COLO668 (cell line): ENCODE results near the gene PHGDH.
"Not testable (repeated sequence)": the region's sequence is repeated elsewhere in the genome, so short reads cannot be mapped to it uniquely, and the experiment has no call there.

Source experiments
- DNase-seq: peaks from one replicate; lab custom pipeline; 2025; ENCODE audit not compliant: unreplicated experiment; lab: John Stamatoyannopoulos, UW

Gene PHGDH

DNA sequence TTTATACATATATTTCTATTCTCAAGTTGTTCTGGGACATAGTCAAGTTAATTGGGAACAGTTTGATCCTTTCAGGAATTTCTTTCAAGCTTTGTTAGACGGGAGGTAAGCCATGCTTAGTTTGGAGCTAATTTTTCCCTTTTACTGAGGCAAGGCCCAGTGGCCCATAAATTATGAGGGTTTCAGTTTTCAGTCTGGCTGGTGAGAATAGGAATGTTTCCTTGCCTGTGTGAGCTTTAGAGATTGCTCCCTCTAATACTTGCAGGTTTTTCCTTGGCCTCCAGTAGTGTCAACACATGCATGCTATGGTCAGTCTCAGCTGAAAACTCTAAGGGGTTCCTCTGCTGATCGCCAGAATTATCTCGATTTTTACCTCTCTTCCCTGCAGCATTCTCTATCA, 14.1 kb upstream of the PHGDH start:
- no peak for DNase-seq

DNA sequence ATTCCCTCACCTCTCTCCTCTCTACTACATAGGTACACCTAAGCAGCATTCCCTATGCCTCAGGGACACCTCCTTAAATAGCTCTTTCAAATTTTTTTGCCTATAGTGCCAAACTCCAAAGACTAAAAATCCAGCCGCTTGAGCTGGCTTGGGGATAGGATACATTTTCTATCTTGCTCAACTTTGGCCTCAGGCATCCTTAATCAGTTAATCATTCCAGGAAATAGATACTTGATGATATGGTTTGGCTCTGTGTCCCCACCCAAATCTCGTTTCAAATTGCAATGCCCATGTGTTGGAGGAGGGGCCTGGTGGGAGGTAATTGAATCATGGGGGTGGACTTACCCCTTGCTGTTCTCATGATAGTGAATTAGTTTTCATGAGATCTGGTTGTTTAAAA, 11.4 kb upstream of the PHGDH start:
- no peak for DNase-seq

DNA sequence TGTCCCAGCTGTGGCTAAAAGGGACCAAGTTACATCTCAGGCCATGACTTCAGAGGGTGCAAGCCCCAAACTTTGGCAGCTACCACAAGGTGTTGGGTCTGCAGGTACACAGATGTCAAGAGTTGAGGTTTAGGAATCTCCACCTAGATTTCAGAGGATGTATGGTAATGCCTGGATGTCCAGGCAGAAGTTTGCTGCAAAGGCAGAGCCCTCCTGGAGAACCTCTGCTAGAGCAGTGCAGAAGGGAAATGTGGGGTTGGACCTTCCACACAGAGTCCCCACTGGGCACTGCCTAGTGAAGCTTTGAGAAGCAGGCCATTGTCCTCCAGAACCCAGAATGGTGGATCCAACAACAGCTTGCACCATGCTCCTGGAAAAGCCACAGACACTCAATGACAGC, 10.1 kb upstream of the PHGDH start:
- no peak for DNase-seq

DNA sequence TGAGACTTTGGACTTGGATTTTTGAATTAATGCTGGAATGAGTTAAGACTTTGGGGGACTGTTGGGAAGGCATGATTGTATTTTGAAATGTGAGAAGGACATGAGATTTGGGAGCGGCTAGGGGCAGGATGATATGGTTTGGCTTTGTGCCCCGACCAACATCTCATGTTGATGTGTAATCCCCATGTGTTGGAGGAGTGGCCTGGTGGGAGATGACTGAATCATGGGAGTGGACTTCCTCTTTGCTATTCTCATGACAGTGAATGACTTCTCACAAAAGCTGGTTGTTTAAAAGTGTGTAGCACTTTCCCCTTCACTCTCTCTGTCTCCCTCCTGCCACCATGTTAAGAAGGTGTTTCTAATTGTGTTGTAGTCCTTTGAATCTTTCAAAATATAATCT, 9.3 kb upstream of the PHGDH start:
- DNase-seq, result no peak

DNA sequence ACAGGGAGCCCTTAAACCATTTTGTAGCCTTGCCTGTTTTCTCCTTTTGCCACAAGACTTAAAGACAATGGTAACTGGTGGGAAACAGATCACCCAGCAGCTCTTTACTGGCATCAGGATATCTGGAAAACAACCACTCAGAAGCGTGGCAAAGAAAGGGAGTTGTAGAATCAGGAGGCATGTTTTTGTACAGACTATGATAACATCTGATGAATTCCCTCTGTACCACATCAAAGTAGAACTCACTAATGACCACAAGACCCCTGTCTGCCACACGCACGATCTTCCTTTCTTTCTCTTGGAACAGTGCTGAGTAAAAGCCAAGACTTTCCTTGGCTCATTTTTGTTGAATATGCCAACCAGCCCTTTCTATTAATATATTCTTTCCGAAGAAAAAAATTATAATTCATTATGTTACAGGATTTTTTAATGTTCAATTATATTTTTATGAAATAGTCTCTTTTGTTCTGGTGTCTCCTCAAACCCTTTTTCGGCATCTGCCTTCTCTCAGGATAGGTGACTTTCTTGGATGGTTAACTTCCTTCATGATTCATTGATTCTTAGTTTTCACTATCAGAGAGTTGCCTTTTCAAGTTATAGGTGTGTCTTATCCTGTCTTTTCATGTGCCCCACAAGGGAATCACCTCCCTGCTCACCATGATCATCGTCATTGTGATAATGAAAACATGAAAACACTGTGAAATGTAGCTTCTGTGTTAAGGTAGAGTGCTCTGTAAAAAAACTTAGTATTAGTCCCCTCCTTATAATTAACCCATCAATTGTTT, 7.9 kb upstream of the PHGDH start:
- DNase-seq, result no peak

DNA sequence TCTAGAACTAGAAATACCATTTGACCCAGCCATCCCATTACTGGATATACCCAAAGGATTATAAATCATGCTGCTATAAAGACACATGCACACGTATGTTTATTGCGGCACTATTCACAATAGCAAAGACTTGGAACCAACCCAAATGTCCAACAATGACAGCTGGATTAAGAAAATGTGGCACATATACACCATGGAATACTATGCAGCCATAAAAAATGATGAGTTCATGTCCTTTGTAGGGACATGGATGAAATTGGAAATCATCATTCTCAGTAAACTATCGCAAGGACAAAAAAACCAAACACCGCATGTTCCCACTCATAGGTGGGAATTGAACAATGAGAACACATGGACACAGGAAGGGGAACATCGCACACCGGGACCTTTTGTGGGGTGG, 5.1 kb upstream of the PHGDH start:
- not testable (repeated sequence) for DNase-seq

DNA sequence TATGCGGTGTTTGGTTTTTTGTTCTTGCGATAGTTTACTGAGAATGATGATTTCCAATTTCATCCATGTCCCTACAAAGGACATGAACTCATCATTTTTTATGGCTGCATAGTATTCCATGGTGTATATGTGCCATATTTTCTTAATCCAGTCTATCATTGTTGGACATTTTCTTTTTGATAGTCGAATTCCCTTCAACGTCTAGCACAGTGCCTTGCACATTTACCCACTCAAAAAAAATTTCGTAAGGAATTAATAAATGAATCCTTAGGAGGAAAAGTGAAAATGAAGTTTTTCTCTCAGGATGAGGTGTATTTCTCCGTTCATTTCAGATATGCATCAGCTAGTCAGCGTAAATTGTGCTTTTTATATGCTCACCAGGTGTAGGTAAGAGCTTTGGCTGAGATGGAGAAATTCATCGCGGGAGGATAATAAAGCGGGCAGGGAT, 354 bp upstream of the PHGDH start:
- not testable (repeated sequence) for DNase-seq

DNA sequence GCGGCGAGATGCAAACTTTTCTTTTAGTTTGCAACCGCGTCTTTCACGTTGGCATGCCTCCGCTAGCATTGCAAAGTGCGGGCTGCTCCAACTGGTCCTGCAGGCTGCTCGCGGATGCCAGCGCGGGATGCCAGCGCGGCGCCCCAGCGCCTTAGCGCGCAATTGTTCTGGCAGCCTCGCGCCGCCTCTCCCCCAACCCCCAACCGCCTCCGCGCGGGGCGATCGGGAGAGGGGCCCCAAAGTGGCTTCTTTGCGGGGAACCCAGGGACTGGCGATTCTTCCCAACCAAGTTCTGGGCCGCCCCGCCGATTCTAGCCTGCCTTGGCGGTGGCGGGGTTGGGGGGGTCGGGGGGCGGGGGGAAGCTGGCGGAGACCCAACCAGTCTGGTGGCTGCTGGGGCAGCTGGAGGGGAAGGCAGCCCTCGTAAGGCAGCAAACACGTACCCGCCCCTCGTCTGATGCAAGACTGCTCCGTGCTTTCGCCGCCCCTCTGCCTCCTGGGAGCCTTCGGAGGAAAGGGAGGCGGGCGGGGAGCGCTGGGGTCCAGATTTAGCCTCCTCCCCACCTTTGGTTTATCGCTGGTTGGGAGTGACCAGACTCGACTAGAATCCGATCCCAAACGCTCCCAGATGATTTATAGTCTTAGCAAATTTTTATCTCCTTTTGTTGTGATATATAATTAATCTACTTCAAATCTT, 756 bp downstream of the PHGDH start:
- peak; percentile 85 for DNase-seq

DNA sequence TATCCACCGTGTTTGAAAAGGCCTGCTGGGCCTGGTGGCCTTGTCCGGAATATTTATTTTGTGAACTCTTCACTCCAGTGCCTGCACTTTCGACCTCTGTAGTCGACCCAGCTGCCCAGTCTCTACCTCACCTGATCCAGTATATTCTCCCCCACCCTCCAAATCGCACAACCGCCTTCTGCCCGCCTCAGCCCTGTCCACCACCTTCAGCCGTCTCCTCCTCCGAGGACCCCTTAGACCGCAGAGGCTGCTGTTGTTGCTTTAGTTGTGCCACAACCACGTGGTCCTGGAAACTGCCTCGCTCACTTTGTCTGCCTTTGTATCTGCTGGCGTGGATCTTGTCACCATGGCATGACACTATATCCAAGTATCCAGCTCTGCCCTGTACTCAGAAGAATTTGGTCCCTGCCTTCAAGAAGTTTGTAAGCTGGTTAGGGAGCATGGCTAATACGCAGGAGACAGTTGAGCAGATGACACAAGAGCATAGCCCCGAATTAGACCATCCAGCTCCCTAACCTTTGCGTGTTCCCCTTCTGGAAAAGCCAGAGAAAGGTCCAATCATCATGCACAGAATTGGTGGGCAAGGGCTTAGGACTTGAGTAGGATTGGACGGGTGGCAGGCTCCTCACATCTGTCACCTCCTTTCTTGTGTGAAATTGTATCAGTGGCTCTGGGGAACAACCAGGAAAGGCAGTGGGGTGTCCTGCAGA, 1.5 kb downstream of the PHGDH start:
- DNase-seq, result peak; percentile 53

DNA sequence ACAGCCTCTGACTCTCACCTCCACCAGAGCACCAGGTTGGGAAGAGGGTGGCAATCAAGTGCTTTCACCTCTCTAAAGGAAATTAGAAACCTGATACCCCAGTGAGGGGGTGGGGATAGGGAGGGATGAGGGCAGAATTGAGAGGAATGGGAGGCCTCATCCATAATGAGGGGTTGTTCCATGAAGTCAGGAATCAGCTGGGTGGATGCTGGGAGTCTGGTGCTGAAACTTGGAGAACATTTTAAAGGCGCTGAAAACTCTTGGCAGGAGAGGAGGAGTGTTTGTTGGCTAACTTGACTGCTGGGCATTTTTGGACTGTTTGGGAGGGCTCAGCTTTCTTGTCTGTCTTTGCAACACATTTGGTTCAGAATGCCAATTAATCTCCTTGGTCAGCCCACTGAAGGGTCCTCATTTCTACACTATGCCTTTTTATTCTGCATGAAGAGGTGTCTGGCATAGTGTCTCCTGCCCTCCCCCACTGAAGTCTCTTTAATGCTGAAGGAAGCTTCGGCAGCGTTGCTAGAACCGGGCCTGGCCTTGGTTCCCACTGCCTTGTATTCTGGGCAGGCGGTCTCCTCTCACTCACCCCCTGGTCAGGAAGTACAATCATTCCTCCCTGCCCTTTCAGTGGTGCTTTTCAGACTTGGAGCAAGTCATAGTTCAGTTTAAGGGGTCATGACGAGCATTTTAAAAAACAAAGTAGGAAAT, 2.2 kb downstream of the PHGDH start:
- peak; percentile 59 for DNase-seq

DNA sequence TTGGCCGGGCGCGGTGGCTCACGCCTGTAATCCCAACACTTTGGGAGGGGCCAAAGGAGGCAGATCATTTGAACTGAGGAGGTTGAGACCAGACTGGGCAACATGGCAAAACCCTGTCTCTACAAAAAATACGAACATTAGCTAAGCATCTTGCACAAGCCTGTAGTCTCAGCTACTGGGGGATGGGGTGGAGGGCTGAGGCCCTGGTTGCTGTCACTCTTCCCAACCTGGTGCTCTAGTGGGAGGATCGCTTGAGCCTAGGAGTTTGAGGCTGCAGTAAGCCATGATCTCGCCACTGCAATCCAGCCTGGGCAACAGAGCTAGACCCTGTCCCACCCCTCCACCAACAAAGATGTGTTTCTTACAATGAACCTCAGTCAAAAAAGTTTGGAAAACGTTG, 2.8 kb downstream of the PHGDH start:
- no peak for DNase-seq

DNA sequence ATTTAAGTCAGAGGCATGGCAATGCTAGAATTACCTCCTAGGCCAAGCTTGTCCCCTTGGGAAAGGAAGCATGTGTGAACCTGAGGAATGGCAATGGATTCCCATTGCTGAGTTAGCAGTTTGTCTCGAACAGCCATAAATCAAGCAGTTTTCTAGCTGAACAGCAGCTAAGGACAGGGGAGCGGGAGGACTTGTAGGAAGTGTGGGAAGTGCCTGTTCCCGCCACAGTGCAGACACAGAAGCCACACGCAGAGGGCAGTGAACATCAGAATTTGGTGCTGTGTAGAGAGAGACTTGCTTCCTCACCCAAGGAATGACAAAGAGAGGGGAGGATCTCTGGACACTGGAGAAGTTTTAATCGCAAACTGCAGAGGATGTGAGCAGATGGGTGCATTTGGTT, 3.8 kb downstream of the PHGDH start:
- DNase-seq, result peak; percentile 25

DNA sequence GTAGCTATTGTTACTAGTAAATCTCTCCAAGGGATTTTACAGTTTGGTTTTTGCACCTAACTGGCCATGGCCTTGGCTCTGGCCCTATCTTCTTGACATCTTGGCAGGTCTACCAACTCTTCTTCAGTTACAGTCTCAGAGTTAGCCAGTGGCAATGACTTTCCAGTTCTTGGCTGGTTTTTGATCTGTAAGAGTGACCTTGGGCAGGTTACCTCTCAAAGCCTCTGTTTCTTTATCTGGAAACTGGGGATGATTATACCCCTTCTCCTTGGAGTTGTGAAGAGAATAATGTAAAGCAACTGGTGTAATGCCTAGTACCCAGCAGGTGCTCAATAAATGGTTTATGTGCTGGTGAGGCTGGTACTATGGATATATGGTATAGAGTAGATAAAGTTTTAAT, 6.7 kb downstream of the PHGDH start:
- DNase-seq, result no peak

DNA sequence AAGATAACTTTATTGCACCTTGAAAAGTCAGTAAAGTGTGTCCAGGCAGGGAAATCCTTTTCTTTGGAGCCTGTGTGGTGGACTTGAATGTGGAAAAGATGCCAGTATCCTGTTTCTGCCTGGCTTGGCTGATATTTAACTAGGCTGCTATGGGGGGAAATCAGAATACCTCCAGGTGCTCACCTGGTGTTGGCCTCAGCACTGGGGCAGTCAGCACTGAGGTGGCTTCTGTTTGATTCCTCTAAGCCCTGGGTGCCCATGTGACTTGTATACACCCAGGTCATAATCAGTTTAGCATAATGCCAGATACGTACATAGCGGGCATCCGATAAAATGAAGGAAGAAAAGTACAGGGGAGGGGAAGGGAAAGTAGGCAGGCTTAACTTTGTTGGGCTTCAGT, 7.2 kb downstream of the PHGDH start:
- peak; percentile 41 for DNase-seq

DNA sequence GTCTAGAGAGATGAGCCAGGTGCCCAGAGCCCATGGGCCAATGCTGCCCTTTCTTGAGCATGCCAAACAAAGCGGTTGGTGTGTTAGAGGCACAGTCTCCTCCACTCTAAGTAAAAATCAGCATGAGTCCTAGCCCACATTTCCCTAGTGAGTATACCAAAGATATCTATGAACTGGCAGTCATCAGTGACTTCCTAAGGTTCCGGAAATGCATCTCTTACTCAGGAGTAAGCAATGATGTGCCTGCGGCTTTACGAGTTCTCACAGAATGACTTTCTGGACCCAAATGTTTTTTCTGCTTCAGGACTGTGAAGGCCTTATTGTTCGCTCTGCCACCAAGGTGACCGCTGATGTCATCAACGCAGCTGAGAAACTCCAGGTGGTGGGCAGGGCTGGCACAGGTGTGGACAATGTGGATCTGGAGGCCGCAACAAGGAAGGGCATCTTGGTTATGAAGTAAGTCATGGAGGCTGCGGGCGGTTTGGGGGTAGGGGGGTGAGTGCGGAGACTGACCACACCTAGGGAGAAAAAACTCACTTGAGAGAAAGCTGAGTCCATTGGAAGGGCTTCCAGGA, 9.2 kb downstream of the PHGDH start:
- DNase-seq, result no peak

DNA sequence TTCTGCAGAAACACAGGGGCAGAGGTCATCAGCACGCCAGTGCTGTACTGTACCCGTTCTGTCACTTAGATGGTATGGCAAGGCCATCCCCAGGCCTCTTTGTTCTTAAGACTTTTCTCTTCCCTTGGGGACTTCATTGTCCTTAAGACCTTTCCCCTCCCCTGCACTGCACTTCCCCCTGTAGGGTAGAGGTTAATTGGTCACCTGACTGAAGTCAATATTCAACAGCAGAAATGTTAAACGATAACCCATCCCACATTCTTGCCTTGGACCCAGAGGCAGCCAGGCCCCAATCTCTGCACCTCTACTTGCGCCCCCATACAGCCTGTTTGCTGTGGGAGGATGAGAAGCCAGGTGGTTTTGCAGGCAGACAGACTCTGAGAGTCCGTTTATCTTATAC, 10.2 kb downstream of the PHGDH start:
- no peak for DNase-seq

DNA sequence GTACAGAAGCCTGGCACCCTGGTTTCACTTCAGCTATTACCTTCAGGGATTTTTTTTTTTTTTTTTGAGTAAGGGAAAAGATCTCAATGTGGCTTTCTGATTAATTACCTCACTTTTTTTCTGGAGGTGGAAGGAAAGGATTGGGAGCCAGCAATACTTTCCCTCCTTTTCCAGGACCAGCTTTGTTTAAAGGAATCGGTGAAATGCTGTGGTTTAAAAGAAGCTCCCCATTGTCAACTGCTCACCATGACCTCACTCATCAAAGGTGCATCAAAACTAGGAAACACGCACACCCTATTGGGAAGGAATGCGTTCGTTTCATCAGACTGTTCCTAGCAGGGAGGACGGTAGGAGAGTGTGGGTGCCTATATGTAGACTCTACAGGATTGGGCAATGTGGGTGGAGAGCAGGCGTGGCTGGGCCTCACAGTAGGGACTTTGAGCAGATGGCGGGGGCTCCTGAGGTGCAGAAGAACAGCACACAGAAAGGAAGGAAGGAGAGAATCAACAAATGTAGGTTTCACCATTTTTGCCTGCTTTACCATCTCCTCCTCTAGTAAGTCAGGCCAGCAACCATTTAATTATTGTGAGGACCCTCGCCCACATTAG, 13.0 kb downstream of the PHGDH start:
- no peak for DNase-seq

DNA sequence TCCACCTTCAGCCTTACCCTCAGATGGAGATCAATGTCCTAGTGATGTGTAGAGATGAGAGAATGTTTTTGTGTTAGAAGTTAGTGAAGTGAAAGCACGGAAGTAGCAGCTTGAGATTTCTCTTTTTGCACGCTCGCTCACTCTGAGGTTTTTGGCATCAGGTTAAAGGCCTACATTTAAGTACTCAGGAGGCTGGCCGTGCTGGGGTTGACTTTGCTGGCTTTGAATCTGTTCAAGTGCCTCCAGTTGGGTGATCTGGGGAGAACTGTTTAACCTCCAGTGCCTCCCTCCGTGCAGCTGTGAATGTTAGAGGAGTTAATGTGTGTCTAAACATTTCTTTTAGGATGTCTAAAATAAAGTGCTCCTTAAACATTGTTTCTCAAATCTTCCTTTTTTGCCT, 13.9 kb downstream of the PHGDH start:
- no peak for DNase-seq

DNA sequence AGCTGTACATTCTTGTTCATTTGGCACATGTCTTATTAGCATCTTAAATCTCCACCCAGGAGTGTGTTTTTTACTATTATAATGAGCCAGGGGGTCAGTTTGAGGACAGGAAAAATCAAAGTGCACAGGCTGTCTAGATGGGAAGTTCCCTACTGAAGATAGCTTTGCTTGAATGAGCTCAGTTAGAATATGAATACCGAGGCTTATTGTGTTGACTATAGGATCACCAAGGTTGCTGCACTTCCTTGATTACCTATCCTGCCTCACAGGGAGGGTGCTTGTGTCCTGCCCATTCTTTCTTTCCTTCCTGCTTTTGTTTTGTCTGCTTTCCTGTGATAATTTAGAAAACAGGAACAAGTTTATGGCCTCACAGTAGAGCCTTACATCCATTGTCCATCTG, 16.3 kb downstream of the PHGDH start:
- no peak for DNase-seq

DNA sequence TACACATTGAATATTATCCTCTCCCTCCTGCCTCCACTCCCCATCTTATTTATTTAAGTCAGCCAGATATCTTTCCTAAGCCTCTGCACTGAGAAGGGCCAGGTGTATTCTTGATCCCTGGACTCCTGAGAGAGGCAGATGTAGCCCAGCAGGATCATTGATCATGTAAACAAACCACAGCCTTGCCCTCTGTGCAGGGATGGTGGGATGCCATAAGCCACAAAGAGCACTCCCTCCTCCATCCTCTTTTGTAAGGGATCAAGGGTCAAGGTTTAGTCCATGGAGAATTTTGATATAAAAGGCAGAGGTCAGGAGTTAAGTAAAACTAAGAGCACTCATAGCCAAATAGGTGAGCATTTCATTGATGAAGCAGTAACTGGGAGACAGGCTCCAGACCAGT, 17.3 kb downstream of the PHGDH start:
- DNase-seq, result peak; percentile 19

DNA sequence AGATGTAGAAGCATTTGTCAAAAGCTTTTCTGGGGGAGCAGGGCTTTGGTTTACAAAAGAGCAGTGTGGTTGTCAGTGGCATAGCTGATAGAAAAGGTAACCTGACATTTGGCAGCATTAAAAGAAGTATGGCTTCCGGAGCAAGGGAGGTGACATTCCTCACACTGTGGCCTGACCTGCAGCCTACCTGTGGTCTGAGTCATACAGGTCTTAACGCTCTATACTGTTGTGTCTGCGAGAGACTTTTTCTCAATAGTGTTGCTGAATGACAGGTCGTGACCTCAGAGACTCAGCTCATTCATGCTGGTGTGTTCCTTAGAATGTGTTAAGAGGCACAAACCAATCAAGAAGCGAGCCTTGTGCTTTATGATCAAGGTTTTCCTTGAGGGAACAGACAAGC, 19.3 kb downstream of the PHGDH start:
- no peak for DNase-seq
